OCI-LY7 (cell line): ENCODE results near the gene CENPP. TPM values are rescaled to one million over a fixed set of nuclear protein-coding genes. Genes with fewer than 3 reads are reported as not detected.
A peak's percentile ranks its signal among the peaks of the same experiment; 100 is the strongest.

Source experiments
- BruUV-seq: library from RNA; stranded (reverse); fragments of 400-500 nt; replicated peaks from 2 replicates; lab custom pipeline; 2021; lab: Mats Ljungman, UMichigan
- CTCF ChIA-PET: fragments of 300-600 bp; sonication (Branson Sonifier 250); formaldehyde crosslinking; loops from one replicate; lab custom pipeline; 2022; ENCODE audit warnings: antibody characterized with exemption; ENCODE audit not compliant: unreplicated experiment; lab: Charles Lee
- POLR2A ChIA-PET: fragments of 300-600 bp; sonication (Branson Sonifier 250); formaldehyde crosslinking; loops from one replicate; lab custom pipeline; 2022; ENCODE audit warnings: antibody characterized with exemption; lab: Charles Lee
- DNase-seq: peaks from one replicate; pipeline ENCODE4 v3.0.0-alpha.2; 2015; ENCODE audit warnings: low spot score
- H2AFZ ChIP-seq: fragments of 200-600 bp; sonication (generic), shearing (Covaris generic); 2 replicates; pipeline ENCODE4 v1.6.1; 2014; ENCODE audit warnings: mild to moderate bottlenecking, antibody characterized with exemption, low read length, moderate library complexity
- H3K27ac ChIP-seq: fragments of 200-600 bp; sonication (generic); 2 replicates; pipeline ENCODE4 v1.5.1; 2014; ENCODE audit warnings: mixed run types, low read depth, mild to moderate bottlenecking, moderate library complexity, low read length, inconsistent platforms; ENCODE audit not compliant: poor library complexity, severe bottlenecking
- H3K36me3 ChIP-seq: fragments of 200-600 bp; sonication (generic); 2 replicates; pipeline ENCODE4 v1.6.1; 2014; ENCODE audit warnings: mild to moderate bottlenecking, antibody characterized with exemption, low read length, moderate library complexity, mixed read lengths; ENCODE audit not compliant: insufficient read depth
- H3K4me1 ChIP-seq: fragments of 200-600 bp; sonication (generic); 2 replicates; pipeline ENCODE4 v1.5.1; 2014; ENCODE audit warnings: mild to moderate bottlenecking, low read length; ENCODE audit not compliant: insufficient read depth, poor library complexity, severe bottlenecking
- H3K4me2 ChIP-seq: fragments of 200-600 bp; sonication (generic); 2 replicates; pipeline ENCODE4 v1.6.1; 2014; ENCODE audit warnings: mild to moderate bottlenecking, low read length
- H3K4me3 ChIP-seq: fragments of 200-600 bp; sonication (generic); 2 replicates; pipeline ENCODE4 v1.5.1; 2014; ENCODE audit warnings: mild to moderate bottlenecking, low read depth, low read length; ENCODE audit not compliant: poor library complexity, severe bottlenecking
- H3K79me2 ChIP-seq: fragments of 200-600 bp; sonication (generic); 2 replicates; pipeline ENCODE4 v1.6.1; 2016; ENCODE audit warnings: low read depth, mild to moderate bottlenecking, low read length, moderate library complexity, mixed read lengths; ENCODE audit not compliant: insufficient read depth
- H3K9me2 ChIP-seq: fragments of 200-600 bp; sonication (generic); 2 replicates; pipeline ENCODE4 v1.6.1; 2016; ENCODE audit warnings: mild to moderate bottlenecking, low read length, mixed read lengths; ENCODE audit not compliant: insufficient read depth
- H3K9me3 ChIP-seq: fragments of 200-600 bp; sonication (generic); 2 replicates; pipeline ENCODE4 v1.6.1; 2014; ENCODE audit warnings: mild to moderate bottlenecking, mixed run types, low read length, mixed read lengths
- H4K20me1 ChIP-seq: fragments of 200-600 bp; sonication (generic); 2 replicates; pipeline ENCODE4 v1.6.1; 2014; ENCODE audit warnings: mild to moderate bottlenecking, antibody characterized with exemption, low read length, moderate library complexity, mixed read lengths; ENCODE audit not compliant: insufficient read depth
- CTCF ChIP-seq: fragments of 200-600 bp; sonication (generic); conservative IDR thresholded peaks from 2 replicates; pipeline ENCODE4 v1.5.1; 2014; ENCODE audit warnings: mild to moderate bottlenecking, antibody characterized with exemption, low read length, moderate library complexity, mixed read lengths
- EZH2phosphoT487 ChIP-seq: fragments of 200-600 bp; sonication (generic); IDR thresholded peaks from 2 replicates; pipeline ENCODE4 v1.6.1; 2018; ENCODE audit warnings: low read depth, borderline replicate concordance, mild to moderate bottlenecking, mixed run types, antibody characterized with exemption, low read length, moderate library complexity, mixed read lengths
- intact Hi-C: fragments of 100-400 bp; cut with micrococcal nuclease; formaldehyde crosslinking; loops from one replicate; pipeline ENCODE4 v1.10.0; 2022; ENCODE audit not compliant: unreplicated experiment
- total RNA-seq, 2 experiments: library from RNA; depleted of rRNA in 1 of 2; stranded (reverse); fragments of >200 nt in 1 of 2; shearing (Covaris generic) in 1 of 2; gene quantifications; 2 replicates each; pipeline ENCODE4 v1.2.3, GENCODE V29; 2014 to 2022

The CENPP gene
- total RNA-seq, 2 experiments from 2014 or later, result 25.4 to 30.9 TPM

GRCh38 chr9:92527832-92528521 lies 202.2 kb downstream of the CENPP start:
- H3K79me2 ChIP-seq, result no peaks in the 10 kb centered on the region
- H3K4me2 ChIP-seq, result no peak overlapping the region
- no peaks in the 10 kb centered on the region for H3K9me3 ChIP-seq
- intact Hi-C loops, result no loop called here
- ChIA-PET POLR2A (interaction anchor here (0.7 kb wide), 1 partner anchor 72 kb away, joined by 3 read pairs; no protein-coding TSS in a partner anchor), CTCF (no interaction called here)
- BruUV-seq, result no TSS peak
- no peaks in the 10 kb centered on the region for H3K4me1 ChIP-seq
- DNase-seq, result no peak
- H3K36me3 ChIP-seq, result no peaks in the 10 kb centered on the region
- no peak overlapping the region for H2AFZ ChIP-seq
- TF ChIP-seq CTCF (no peak), EZH2phosphoT487 (no peak)
- no peaks in the 10 kb centered on the region for H4K20me1 ChIP-seq
- H3K4me3 ChIP-seq, result no peak overlapping the region
- no peaks in the 10 kb centered on the region for H3K9me2 ChIP-seq
- H3K27ac ChIP-seq, result no peak overlapping the region

GRCh38 chr9:92528522-92528849 lies 202.7 kb downstream of the CENPP start:
- intact Hi-C loops, result no loop called here
- POLR2A ChIA-PET, result no interaction called here
- Histone ChIP-seq H3K27ac (no peak overlapping the region), H3K4me3 (no peak overlapping the region), H3K9me2 (no peaks in the 10 kb centered on the region), H4K20me1 (no peaks in the 10 kb centered on the region), H3K9me3 (no peaks in the 10 kb centered on the region), H3K4me2 (no peak overlapping the region), H3K36me3 (no peaks in the 10 kb centered on the region), H2AFZ (no peak overlapping the region), H3K4me1 (no peaks in the 10 kb centered on the region), H3K79me2 (no peaks in the 10 kb centered on the region)
- no peak for DNase-seq
- no TSS peak for BruUV-seq
- TF ChIP-seq CTCF (no peak), EZH2phosphoT487 (no peak)
- CTCF ChIA-PET, result no interaction called here

GRCh38 chr9:92529124-92529523 lies 203.4 kb downstream of the CENPP start:
- POLR2A ChIA-PET, result no interaction called here
- BruUV-seq, result TSS peak; percentile 22

More at GRCh38 chr9:92529124-92529523, 203.4 kb downstream of the CENPP start:
- Histone ChIP-seq H3K4me1 (no peaks in the 10 kb centered on the region), H2AFZ (no peak overlapping the region), H3K4me2 (no peak overlapping the region), H3K36me3 (no peaks in the 10 kb centered on the region), H3K27ac (no peak overlapping the region), H4K20me1 (no peaks in the 10 kb centered on the region), H3K9me3 (no peaks in the 10 kb centered on the region), H3K79me2 (no peaks in the 10 kb centered on the region), H3K4me3 (no peak overlapping the region), H3K9me2 (no peaks in the 10 kb centered on the region)
- no peak for TF ChIP-seq CTCF
- TF ChIP-seq EZH2phosphoT487, result no peak
- intact Hi-C loops, result no loop called here
- CTCF ChIA-PET, result no interaction called here
- DNase-seq, result no peak
